SK-N-SH treated with all-trans-retinoic acid at 6 μM for 48 hours (cell line): ENCODE measurements around the gene N4BP2.
"Not testable (repeated sequence)": the region's sequence is repeated elsewhere in the genome, so short reads cannot be mapped to it uniquely, and the experiment has no call there.

Source experiments
- ATAC-seq: fragments of 200-7000 bp; cut with Tn5 transposase; 3 replicates; pipeline ENCODE4 v1.9.1; 2020; ENCODE audit warnings: mild to moderate bottlenecking, moderate library complexity
- ARNTL ChIP-seq: fragments of 450-650 bp; formaldehyde crosslinking; IDR thresholded peaks from 2 replicates; pipeline ENCODE4 v1.5.0; 2020; ENCODE audit warnings: low read depth, mild to moderate bottlenecking, moderate library complexity, borderline replicate concordance
- CREB5 ChIP-seq: fragments of 250-450 bp; sonication (Bioruptor Pico); IDR thresholded peaks from 2 replicates; pipeline ENCODE4 v1.5.1; 2020; ENCODE audit warnings: low read depth, mild to moderate bottlenecking, moderate library complexity
- CSDC2 ChIP-seq: fragments of 250-450 bp; sonication (Bioruptor Pico); IDR thresholded peaks from 2 replicates; pipeline ENCODE4 v1.5.0; 2020; ENCODE audit warnings: mild to moderate bottlenecking, moderate library complexity
- CSRNP3 ChIP-seq: fragments of 250-450 bp; sonication (Bioruptor Pico); IDR thresholded peaks from 2 replicates; pipeline ENCODE4 v1.5.1; 2021; ENCODE audit warnings: mild to moderate bottlenecking, moderate library complexity
- ESRRG ChIP-seq: fragments of 250-450 bp; sonication (Bioruptor Pico); IDR thresholded peaks from 2 replicates; pipeline ENCODE4 v1.6.1; 2021; ENCODE audit warnings: mild to moderate bottlenecking
- GLIS3 ChIP-seq: fragments of 250-450 bp; sonication (Bioruptor Pico); IDR thresholded peaks from 2 replicates; pipeline ENCODE4 v1.5.0; 2020; ENCODE audit warnings: mild to moderate bottlenecking, moderate library complexity
- PATZ1 ChIP-seq: fragments of 250-450 bp; sonication (Bioruptor Pico); IDR thresholded peaks from 2 replicates; pipeline ENCODE4 v1.8.0; 2020; ENCODE audit warnings: mild to moderate bottlenecking, moderate library complexity, borderline replicate concordance
- POU6F1 ChIP-seq: fragments of 250-450 bp; sonication (Bioruptor Pico); IDR thresholded peaks from 2 replicates; pipeline ENCODE4 v1.8.0; 2021; ENCODE audit warnings: low read depth, mild to moderate bottlenecking, moderate library complexity, borderline replicate concordance
- PPARA ChIP-seq: fragments of 250-450 bp; sonication (Bioruptor Pico); IDR thresholded peaks from 2 replicates; pipeline ENCODE4 v1.5.0; 2020; ENCODE audit warnings: mild to moderate bottlenecking, borderline replicate concordance
- TCF4 ChIP-seq: fragments of 250-450 bp; sonication (Bioruptor Pico); IDR thresholded peaks from 2 replicates; pipeline ENCODE4 v1.8.0; 2021; ENCODE audit warnings: mild to moderate bottlenecking, moderate library complexity, borderline replicate concordance
- TOX ChIP-seq: fragments of 250-450 bp; sonication (Bioruptor Pico); IDR thresholded peaks from 2 replicates; pipeline ENCODE4 v1.8.0; 2021; ENCODE audit warnings: mild to moderate bottlenecking, moderate library complexity, borderline replicate concordance
- TSHZ2 ChIP-seq: fragments of 250-450 bp; sonication (Bioruptor Pico); IDR thresholded peaks from 2 replicates; pipeline ENCODE4 v1.5.0; 2020; ENCODE audit warnings: mild to moderate bottlenecking, moderate library complexity
- ZC3H10 ChIP-seq: fragments of 250-450 bp; sonication (Bioruptor Pico); IDR thresholded peaks from 2 replicates; pipeline ENCODE4 v1.5.1; 2021; ENCODE audit warnings: mild to moderate bottlenecking, moderate library complexity
- ZFP3 ChIP-seq: fragments of 250-450 bp; sonication (Bioruptor Pico); IDR thresholded peaks from 2 replicates; pipeline ENCODE4 v1.5.0; 2020; ENCODE audit warnings: mild to moderate bottlenecking, moderate library complexity
- ZNF565 ChIP-seq: fragments of 450-650 bp; formaldehyde crosslinking; conservative IDR thresholded peaks from 2 replicates; pipeline ENCODE4 v1.5.0; 2020; ENCODE audit warnings: low read depth, mild to moderate bottlenecking, moderate library complexity
- ZNF70 ChIP-seq: fragments of 450-650 bp; formaldehyde crosslinking; IDR thresholded peaks from 2 replicates; pipeline ENCODE4 v1.5.0; 2020; ENCODE audit warnings: mild to moderate bottlenecking, moderate library complexity
- ZNF8 ChIP-seq: fragments of 450-650 bp; formaldehyde crosslinking; IDR thresholded peaks from 2 replicates; pipeline ENCODE4 v1.5.0; 2020; ENCODE audit warnings: mild to moderate bottlenecking, moderate library complexity

N4BP2 gene

GRCh38 chr4:40070387-40070786 is 13.7 kb downstream of the N4BP2 start (continued):
- no peak for TF ChIP-seq PATZ1 (CRISPR knock-in tag)
- no peak for TF ChIP-seq ESRRG (CRISPR knock-in tag)

- no peak for ATAC-seq
- no peak for TF ChIP-seq GLIS3
- TF ChIP-seq ARNTL (CRISPR knock-in tag) = no peak
- TF ChIP-seq ZNF8 = no peak
- no peak for TF ChIP-seq TCF4
- TF ChIP-seq CSDC2 (CRISPR knock-in tag) = no peak
- TF ChIP-seq PPARA = no peak
- TF ChIP-seq CREB5 (CRISPR knock-in tag) = no peak
- no peak for TF ChIP-seq ZFP3 (CRISPR knock-in tag)
- TF ChIP-seq ZC3H10 = no peak
- no peak for TF ChIP-seq TSHZ2 (CRISPR knock-in tag)
- no peak for TF ChIP-seq POU6F1 (CRISPR knock-in tag)
- TF ChIP-seq TOX = no peak
- TF ChIP-seq CSRNP3 (CRISPR knock-in tag) = no peak
- no peak for TF ChIP-seq PATZ1 (CRISPR knock-in tag)
- no peak for TF ChIP-seq ZNF70 (CRISPR knock-in tag)
- no peak for TF ChIP-seq ZNF565 (CRISPR knock-in tag)
- TF ChIP-seq, all 23 proteins: peak for 0
Observed at GRCh38 chr4:40086421-40086820, 29.8 kb downstream of the N4BP2 start.

GRCh38 chr4:40087799-40088366 is 31.2 kb downstream of the N4BP2 start:
- ATAC-seq = no peak
- TF ChIP-seq ZNF8 (peak; percentile 94), PPARA (no peak)
- TF ChIP-seq, all 23 proteins: peak for 1

- not testable (repeated sequence) for ATAC-seq
Observed at GRCh38 chr4:40093400-40093799, 36.8 kb downstream of the N4BP2 start.
